DOHH2 (cell line): Measurements from ENCODE around the gene PSME3.

Source experiments
- H3F3A ChIP-seq: fragments of 200-600 bp; sonication (generic), shearing (Covaris generic); 2 replicates; pipeline ENCODE4 v1.6.0; 2016; ENCODE audit warnings: antibody characterized with exemption, mild to moderate bottlenecking; ENCODE audit not compliant: control insufficient read depth, insufficient read depth
- H3K27ac ChIP-seq: fragments of 200-600 bp; sonication (generic); 2 replicates; pipeline ENCODE4 v1.5.1; 2014; ENCODE audit warnings: low read depth, mild to moderate bottlenecking, low read length, moderate library complexity
- H3K27me3 ChIP-seq: fragments of 200-600 bp; sonication (generic); 2 replicates; pipeline ENCODE4 v1.6.1; 2014; ENCODE audit warnings: mild to moderate bottlenecking, low read length, mixed read lengths; ENCODE audit not compliant: control insufficient read depth
- H3K36me3 ChIP-seq: fragments of 200-600 bp; sonication (generic); 2 replicates; pipeline ENCODE4 v1.6.1; 2014; ENCODE audit warnings: mild to moderate bottlenecking, low read length, moderate library complexity, mixed read lengths; ENCODE audit not compliant: control insufficient read depth
- H3K4me1 ChIP-seq: fragments of 200-600 bp; sonication (generic); 2 replicates; pipeline ENCODE4 v1.6.1; 2014; ENCODE audit warnings: mild to moderate bottlenecking, low read length, mixed read lengths; ENCODE audit not compliant: control insufficient read depth
- H3K4me2 ChIP-seq: fragments of 200-600 bp; sonication (generic); 2 replicates; pipeline ENCODE4 v1.6.0; 2014; ENCODE audit warnings: mild to moderate bottlenecking, low read length, moderate library complexity
- H3K4me3 ChIP-seq: fragments of 200-600 bp; sonication (generic); 2 replicates; pipeline ENCODE4 v1.5.1; 2014; ENCODE audit warnings: mild to moderate bottlenecking, low read length, mixed read lengths
- H3K79me2 ChIP-seq: fragments of 200-600 bp; sonication (generic); 2 replicates; pipeline ENCODE4 v1.6.1; 2014; ENCODE audit warnings: mild to moderate bottlenecking, low read length, mixed read lengths; ENCODE audit not compliant: control insufficient read depth
- H3K9me2 ChIP-seq: fragments of 200-600 bp; sonication (generic); replicated peaks from 2 replicates; pipeline ENCODE4 v1.6.1; 2014; ENCODE audit warnings: mild to moderate bottlenecking, low read length, mixed read lengths; ENCODE audit not compliant: control insufficient read depth
- H3K9me3 ChIP-seq: fragments of 200-600 bp; sonication (generic); 2 replicates; pipeline ENCODE4 v1.6.1; 2014; ENCODE audit warnings: antibody characterized with exemption, low read length, mixed read lengths; ENCODE audit not compliant: control insufficient read depth, insufficient read depth
- H4K20me1 ChIP-seq: fragments of 200-600 bp; sonication (generic); 2 replicates; pipeline ENCODE4 v1.6.0; 2014; ENCODE audit warnings: low read depth, mild to moderate bottlenecking, antibody characterized with exemption, low read length, moderate library complexity; ENCODE audit not compliant: control insufficient read depth, insufficient read depth
- CTCF ChIP-seq: fragments of 200-600 bp; sonication (generic); IDR thresholded peaks from one replicate; pipeline ENCODE4 v1.5.1; 2014; ENCODE audit warnings: antibody characterized with exemption, mild to moderate bottlenecking, low read depth, low read length; ENCODE audit not compliant: poor library complexity, severe bottlenecking
- EZH2phosphoT487 ChIP-seq: fragments of 200-600 bp; sonication (generic); IDR thresholded peaks from 2 replicates; pipeline ENCODE4 v1.6.1; 2017; ENCODE audit warnings: borderline replicate concordance, mild to moderate bottlenecking, antibody characterized with exemption, low read length, moderate library complexity, mixed read lengths

PSME3 gene

GRCh38 chr17:42803074-42803883 lies 29.9 kb upstream of the PSME3 start:
- Histone ChIP-seq H3K9me2 (no peaks in the 10 kb centered on the region), H3K27ac (no peak overlapping the region), H3K27me3 (peaks cover 18% of the 10 kb centered on the region), H3K36me3 (no peaks in the 10 kb centered on the region), H4K20me1 (no peaks in the 10 kb centered on the region), H3K9me3 (no peaks in the 10 kb centered on the region), H3K4me2 (no peak overlapping the region), H3F3A (no peaks in the 10 kb centered on the region), H3K79me2 (no peaks in the 10 kb centered on the region), H3K4me1 (peaks cover 5% of the 10 kb centered on the region), H3K4me3 (no peak overlapping the region)
- TF ChIP-seq EZH2phosphoT487, result no peak
- no peak for TF ChIP-seq CTCF

- peaks cover 9% of the 10 kb centered on the region for H3K36me3 ChIP-seq
- H3F3A ChIP-seq, result peaks cover 4% of the 10 kb centered on the region; the same call in 1 of the 2 replicates
- no peak overlapping the region for H3K27ac ChIP-seq
- H3K79me2 ChIP-seq, result no peaks in the 10 kb centered on the region
- no peaks in the 10 kb centered on the region for H3K4me1 ChIP-seq
- no peak for TF ChIP-seq EZH2phosphoT487
- no peak for TF ChIP-seq CTCF
- H3K9me2 ChIP-seq, result no peaks in the 10 kb centered on the region
- H3K4me3 ChIP-seq, result no peak overlapping the region
- H3K9me3 ChIP-seq, result no peaks in the 10 kb centered on the region
- H4K20me1 ChIP-seq, result no peaks in the 10 kb centered on the region
- peaks cover 18% of the 10 kb centered on the region for H3K27me3 ChIP-seq
- H3K4me2 ChIP-seq, result no peak overlapping the region
Measured at GRCh38 chr17:42804918-42805367, 28.3 kb upstream of the PSME3 start.

- H4K20me1 ChIP-seq, result no peaks in the 10 kb centered on the region
- H3K4me1 ChIP-seq, result no peaks in the 10 kb centered on the region
- no peak for TF ChIP-seq CTCF
- no peak for TF ChIP-seq EZH2phosphoT487
- H3K79me2 ChIP-seq, result no peaks in the 10 kb centered on the region
- H3K4me2 ChIP-seq, result no peak overlapping the region
- no peak overlapping the region for H3K4me3 ChIP-seq
- H3K9me3 ChIP-seq, result no peaks in the 10 kb centered on the region
- peaks cover 18% of the 10 kb centered on the region for H3K27me3 ChIP-seq
- peaks cover 22% of the 10 kb centered on the region for H3K36me3 ChIP-seq
- H3K27ac ChIP-seq, result no peak overlapping the region
- peaks cover 8% of the 10 kb centered on the region for H3F3A ChIP-seq
- no peaks in the 10 kb centered on the region for H3K9me2 ChIP-seq
Measured at GRCh38 chr17:42806249-42806648, 26.9 kb upstream of the PSME3 start.
